Stimulated activated CD8-positive, alpha-beta memory T cell treated with anti-CD3 and anti-CD28 coated beads, Interleukin-4, amount 100 ng/mL, for 1 hour (primary cell): Measurements from ENCODE around the gene SPHK1.

ENCODE experiments used
- DNase-seq, 2 donors: peaks; one replicate each; pipeline ENCODE4 v3.0.0-alpha.2; 2020; ENCODE audit warnings: low read depth in 2 of 2, low spot score in 1 of 2

Gene SPHK1

DNA sequence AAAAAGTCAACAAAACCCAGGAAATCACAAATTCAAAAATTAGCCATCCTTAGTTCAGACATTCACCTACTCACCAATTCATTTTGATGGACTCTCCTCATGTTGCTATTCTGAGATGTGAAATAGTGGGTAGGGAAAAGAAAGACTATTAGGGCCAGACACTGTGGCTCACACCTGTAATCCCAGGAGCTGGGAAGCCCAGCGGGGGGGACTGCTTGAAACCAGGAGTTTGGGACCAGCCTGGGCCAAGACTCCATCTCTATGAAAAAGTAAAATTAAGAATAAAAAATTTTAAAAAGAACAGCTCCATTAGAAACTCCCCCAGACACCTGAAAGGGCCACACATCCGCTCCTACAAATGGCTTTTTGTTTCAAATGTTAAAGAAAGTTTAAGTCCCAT, 47.1 kb downstream of the SPHK1 start:
- DNase-seq: no peak

DNA sequence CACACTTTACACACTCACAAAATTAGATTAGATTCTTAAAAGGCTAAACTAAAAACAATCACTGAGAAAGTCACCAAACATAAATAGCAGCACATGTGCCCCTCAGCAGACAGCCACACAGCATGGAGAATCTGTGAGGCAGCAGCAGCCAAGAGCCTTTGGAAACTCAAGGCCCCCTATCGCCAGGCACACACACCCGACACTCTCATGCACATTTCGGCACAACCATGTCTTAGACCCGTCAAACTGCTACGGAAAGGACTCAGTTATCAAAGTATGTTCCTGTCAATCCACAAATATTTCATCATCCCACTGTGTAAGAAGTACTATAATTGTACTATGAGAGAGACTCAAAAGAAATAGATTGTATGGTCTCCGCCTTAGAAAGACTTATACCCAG, 47.6 kb downstream of the SPHK1 start:
- no peak for DNase-seq

DNA sequence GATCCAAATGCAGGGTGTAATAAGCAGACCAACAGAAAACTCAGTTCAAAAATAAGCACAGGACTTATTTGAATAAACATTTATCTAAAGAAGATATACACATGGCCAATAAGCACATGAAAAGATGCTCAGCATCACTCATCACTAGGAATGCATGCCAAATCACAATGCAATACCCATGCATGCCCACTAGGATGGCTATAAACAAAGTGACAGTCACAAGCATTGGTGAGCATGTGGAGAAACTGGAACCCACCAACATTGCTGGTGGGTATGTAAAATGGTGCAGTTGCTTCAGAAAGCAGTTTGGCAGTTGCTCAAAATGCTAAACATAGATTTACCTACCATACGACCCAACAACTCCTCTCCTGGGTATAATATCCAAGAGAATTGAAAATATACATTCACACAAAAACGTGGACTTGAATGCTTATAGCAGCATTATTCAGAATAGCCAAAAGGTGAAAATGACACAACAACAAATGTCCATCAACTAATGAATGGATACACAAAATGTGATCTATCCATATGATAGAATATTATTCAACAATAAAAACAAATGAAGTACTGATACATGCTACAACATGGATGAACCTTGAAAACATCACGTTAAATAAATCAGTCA, 48.4 kb downstream of the SPHK1 start:
- no peak for DNase-seq

DNA sequence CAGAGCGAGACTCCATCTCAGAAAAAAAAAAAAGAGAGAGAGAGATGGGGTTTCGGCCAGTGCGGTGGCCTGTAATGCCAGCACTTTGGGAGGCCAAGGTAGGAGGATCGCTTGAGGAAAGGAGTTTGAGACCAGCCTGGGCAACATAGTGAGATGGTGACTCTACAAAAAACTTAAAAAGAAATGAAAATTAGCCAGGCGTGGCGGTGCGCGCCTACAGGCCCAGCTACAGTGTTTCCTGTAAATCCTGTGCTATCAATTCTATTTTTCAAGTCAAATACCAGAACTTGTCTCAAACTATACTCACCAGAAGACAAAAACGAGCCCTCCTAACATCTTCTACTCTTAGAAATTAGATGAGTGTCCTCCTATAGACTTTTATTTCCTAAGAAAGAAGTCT, 49.3 kb downstream of the SPHK1 start:
- no peak for DNase-seq

DNA sequence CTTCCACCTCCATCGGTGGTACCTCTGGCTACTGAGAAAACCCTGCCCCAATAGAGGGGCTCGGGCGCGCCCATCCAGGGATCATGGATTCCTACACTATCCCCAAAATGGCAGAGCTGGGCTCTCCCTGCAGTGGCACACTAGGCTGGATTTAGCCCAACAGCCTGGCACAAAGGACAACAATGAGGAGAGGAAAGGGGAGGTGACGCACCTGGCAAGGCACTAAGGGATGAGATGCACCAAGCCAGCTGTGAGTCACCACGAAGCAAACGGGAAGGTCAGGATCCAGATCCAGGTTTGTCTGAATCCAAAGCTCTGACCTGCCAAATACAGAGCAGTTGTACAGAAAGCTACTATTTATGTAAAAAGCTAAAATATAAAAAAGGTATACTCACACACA, 50.5 kb downstream of the SPHK1 start:
- no peak for DNase-seq

- no peak for DNase-seq
Measured at GRCh38 chr17:76435751-76436150, 51.3 kb downstream of the SPHK1 start.
